Smooth muscle cell (in vitro differentiated cells): ENCODE measurements around the gene ST3GAL4. TPM values are rescaled to one million over a fixed set of nuclear protein-coding genes. Genes with fewer than 3 reads are reported as not detected.

ENCODE experiments used
- DNase-seq: peaks from one replicate; lab custom pipeline; 2025; ENCODE audit not compliant: unreplicated experiment; lab: John Stamatoyannopoulos, UW
- H2AFZ ChIP-seq: fragments of 200-600 bp; sonication (generic); 2 replicates; pipeline ENCODE4 v1.6.0; 2016; ENCODE audit warnings: antibody characterized with exemption, low read depth, mild to moderate bottlenecking
- H3F3A ChIP-seq: fragments of 200-600 bp; sonication (generic); 2 replicates; pipeline ENCODE4 v1.6.0; 2017; ENCODE audit warnings: antibody characterized with exemption, low read depth
- H3K27ac ChIP-seq: fragments of 200-600 bp; sonication (generic); 2 replicates; pipeline ENCODE4 v1.5.1; 2016; ENCODE audit warnings: low read depth, mild to moderate bottlenecking
- H3K27me3 ChIP-seq: fragments of 200-600 bp; sonication (generic); 2 replicates; pipeline ENCODE4 v1.6.1; 2016; ENCODE audit warnings: low read depth, mild to moderate bottlenecking
- H3K36me3 ChIP-seq: fragments of 200-600 bp; sonication (generic); 2 replicates; pipeline ENCODE4 v1.5.1; 2016; ENCODE audit warnings: low read depth
- H3K4me1 ChIP-seq: fragments of 200-600 bp; sonication (generic); 2 replicates; pipeline ENCODE4 v1.5.1; 2016; ENCODE audit warnings: low read depth
- H3K4me2 ChIP-seq: fragments of 200-600 bp; sonication (generic); 2 replicates; pipeline ENCODE4 v1.6.0; 2016; ENCODE audit warnings: mild to moderate bottlenecking
- H3K4me3 ChIP-seq: fragments of 200-600 bp; sonication (generic); 2 replicates; pipeline ENCODE4 v1.5.1; 2016; ENCODE audit warnings: mild to moderate bottlenecking
- H3K79me2 ChIP-seq: fragments of 200-600 bp; sonication (generic); 2 replicates; pipeline ENCODE4 v1.6.0; 2016; ENCODE audit warnings: low read depth, mild to moderate bottlenecking
- H3K9ac ChIP-seq: fragments of 200-600 bp; sonication (generic); 2 replicates; pipeline ENCODE4 v1.6.0; 2016; ENCODE audit warnings: low read depth
- H3K9me3 ChIP-seq: fragments of 200-600 bp; sonication (generic); replicated peaks from 2 replicates; pipeline ENCODE4 v1.5.1; 2016; ENCODE audit warnings: low read depth
- H4K20me1 ChIP-seq: fragments of 200-600 bp; sonication (generic); 2 replicates; pipeline ENCODE4 v1.6.0; 2016; ENCODE audit warnings: low read depth
- WGBS: methylation state at CpG from one replicate; pipeline ENCODE4 v1.1.7; 2016; ENCODE audit warnings: low lambda C conversion rate; 5-methylcytosine and 5-hydroxymethylcytosine counted together
- polyA plus RNA-seq: library from polyadenylated mRNA; unstranded; fragments of >200 nt; fragmentation: Nextera tagmentation; extraction: Ambion mirVana; gene quantifications from 2 replicates; pipeline ENCODE4 v1.2.1, GENCODE V29; 2016
- total RNA-seq: library from RNA; depleted of rRNA; stranded (reverse); fragments of >200 nt; gene quantifications from 2 replicates; pipeline ENCODE4 v1.2.3, GENCODE V29; 2014
- TF ChIP-seq, protein P1 (sequence below): fragments of 200-600 bp; sonication (generic); IDR thresholded peaks from 2 replicates; pipeline ENCODE4 v1.5.1; 2017; ENCODE audit warnings: borderline replicate concordance, mild to moderate bottlenecking, antibody characterized with exemption; ENCODE audit not compliant: insufficient read depth, poor library complexity, severe bottlenecking

The ST3GAL4 gene
- total and polyA plus RNA-seq, 2 experiments from 2014 or later = 60.3 to 60.9 TPM

DNA sequence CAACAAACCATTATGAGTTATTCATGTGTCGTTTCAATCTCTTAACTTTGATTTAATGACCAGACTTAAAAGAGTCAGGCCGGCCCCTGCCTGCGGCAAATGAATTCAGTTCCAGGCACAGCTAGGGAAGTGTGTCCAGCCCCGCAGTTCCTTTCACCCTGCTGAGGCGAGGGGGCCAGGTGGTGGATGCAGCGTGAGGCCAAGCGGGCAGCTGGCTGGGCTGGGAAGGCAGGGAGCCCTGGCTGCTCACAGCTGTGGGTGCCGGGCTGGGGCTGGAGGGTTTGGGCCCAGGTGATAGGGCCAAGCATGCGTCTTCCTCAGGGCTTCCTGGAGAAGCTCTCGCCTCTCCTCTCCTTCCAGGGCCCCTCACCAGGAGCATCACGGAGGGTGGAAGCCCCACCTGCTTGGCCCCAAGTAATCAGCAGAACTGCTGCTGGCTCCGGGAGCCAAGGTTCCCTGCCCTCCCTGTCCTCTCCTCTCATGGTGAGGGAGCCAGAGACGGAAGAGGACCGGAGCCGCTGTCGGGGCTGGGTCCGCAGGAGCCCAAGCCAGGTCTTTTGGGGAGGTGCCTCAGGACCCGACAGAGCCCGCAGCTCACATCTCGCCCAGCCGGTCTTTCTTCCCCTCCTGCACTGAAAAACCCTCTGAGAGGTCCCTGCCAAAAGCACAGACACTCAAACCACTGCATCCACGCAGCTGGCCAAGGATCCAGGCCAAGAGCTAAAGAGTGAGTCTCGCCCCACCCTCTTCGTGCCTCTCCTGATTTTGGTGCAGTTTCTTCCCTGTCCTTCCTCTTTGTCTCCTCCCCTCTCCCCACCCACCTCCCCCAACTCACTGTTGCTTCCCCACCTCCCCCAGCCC, 97.0 kb downstream of the ST3GAL4 start:
- Histone ChIP-seq H3K4me2 (peak overlapping the region; percentile 43), H3K4me1 (peaks cover 12% of the 10 kb centered on the region)
- WGBS = 67% methylated on average over 24 of the region's 24 CpGs

GRCh38 chr11:126456089-126456488, 100.6 kb downstream of the ST3GAL4 start:
- H3K36me3 ChIP-seq = no peaks in the 10 kb centered on the region
- no peaks in the 10 kb centered on the region for H3K9me3 ChIP-seq
- no peak for DNase-seq
- no peak overlapping the region for H3K4me2 ChIP-seq
- no peak overlapping the region for H3K9ac ChIP-seq
- no peaks in the 10 kb centered on the region for H3F3A ChIP-seq
- TF ChIP-seq, protein P1, sequence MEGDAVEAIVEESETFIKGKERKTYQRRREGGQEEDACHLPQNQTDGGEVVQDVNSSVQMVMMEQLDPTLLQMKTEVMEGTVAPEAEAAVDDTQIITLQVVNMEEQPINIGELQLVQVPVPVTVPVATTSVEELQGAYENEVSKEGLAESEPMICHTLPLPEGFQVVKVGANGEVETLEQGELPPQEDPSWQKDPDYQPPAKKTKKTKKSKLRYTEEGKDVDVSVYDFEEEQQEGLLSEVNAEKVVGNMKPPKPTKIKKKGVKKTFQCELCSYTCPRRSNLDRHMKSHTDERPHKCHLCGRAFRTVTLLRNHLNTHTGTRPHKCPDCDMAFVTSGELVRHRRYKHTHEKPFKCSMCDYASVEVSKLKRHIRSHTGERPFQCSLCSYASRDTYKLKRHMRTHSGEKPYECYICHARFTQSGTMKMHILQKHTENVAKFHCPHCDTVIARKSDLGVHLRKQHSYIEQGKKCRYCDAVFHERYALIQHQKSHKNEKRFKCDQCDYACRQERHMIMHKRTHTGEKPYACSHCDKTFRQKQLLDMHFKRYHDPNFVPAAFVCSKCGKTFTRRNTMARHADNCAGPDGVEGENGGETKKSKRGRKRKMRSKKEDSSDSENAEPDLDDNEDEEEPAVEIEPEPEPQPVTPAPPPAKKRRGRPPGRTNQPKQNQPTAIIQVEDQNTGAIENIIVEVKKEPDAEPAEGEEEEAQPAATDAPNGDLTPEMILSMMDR = no peak
- H2AFZ ChIP-seq = no peak overlapping the region
- no peaks in the 10 kb centered on the region for H3K79me2 ChIP-seq
- WGBS = 93% methylated on average over 15 of the region's 15 CpGs
- H3K27me3 ChIP-seq = no peaks in the 10 kb centered on the region
- H3K4me1 ChIP-seq = peaks cover 12% of the 10 kb centered on the region
- no peak overlapping the region for H3K4me3 ChIP-seq
- no peak overlapping the region for H3K27ac ChIP-seq
- H4K20me1 ChIP-seq = no peaks in the 10 kb centered on the region

More for the DNA sequence above, 97.0 kb downstream of the ST3GAL4 start:
- Histone ChIP-seq H3K9ac (no peak overlapping the region), H3K9me3 (no peaks in the 10 kb centered on the region), H4K20me1 (no peaks in the 10 kb centered on the region), H3K4me3 (no peak overlapping the region), H3F3A (no peaks in the 10 kb centered on the region), H3K36me3 (no peaks in the 10 kb centered on the region), H2AFZ (no peak overlapping the region), H3K27me3 (no peaks in the 10 kb centered on the region), H3K27ac (no peak overlapping the region), H3K79me2 (no peaks in the 10 kb centered on the region)
- DNase-seq = no peak
- TF ChIP-seq, protein P1 = no peak

DNA sequence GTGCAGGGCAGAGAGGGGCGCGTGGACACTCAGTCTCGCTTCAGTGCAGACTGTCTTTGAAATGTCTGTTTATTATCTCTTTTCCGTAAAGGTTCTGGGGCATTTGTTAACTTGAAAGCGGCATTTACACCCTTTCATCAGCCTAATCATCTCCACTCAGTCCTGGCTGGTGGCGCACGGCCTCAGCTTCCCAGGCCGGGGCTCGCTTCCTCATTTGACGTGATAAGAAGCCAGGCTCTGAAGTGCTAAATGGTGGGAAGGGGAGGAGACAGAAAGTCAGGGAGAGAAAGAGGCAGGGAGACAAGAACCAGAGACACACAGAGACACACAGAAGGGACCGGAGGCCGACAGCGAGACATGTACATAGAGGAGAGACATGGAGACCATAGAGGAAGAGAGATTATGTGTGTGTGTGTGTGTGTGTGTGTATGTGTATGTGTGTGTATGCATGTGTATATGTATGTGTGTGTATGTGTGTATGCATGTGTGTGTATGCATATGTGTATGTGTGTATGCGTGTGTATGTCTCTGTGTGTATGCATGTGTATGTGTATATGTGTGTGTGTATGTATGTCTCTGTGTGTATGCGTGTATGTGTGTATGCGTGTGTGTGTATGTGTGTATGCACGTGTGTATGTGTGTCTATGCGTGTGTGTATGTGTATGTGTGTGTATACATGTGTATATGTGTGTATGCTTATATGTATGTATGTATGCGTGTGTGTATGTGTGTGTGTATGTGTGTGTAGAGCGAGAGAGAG, 101.5 kb downstream of the ST3GAL4 start:
- no peak overlapping the region for H3K4me2 ChIP-seq
- H3F3A ChIP-seq = no peaks in the 10 kb centered on the region
- H3K79me2 ChIP-seq = no peaks in the 10 kb centered on the region
- peaks cover 8% of the 10 kb centered on the region for H3K4me1 ChIP-seq
- TF ChIP-seq, protein P1 = no peak
- H3K27me3 ChIP-seq = no peaks in the 10 kb centered on the region
- 50% methylated on average over 20 of the region's 20 CpGs for WGBS
- no peak overlapping the region for H3K4me3 ChIP-seq
- no peak overlapping the region for H3K27ac ChIP-seq
- no peaks in the 10 kb centered on the region for H3K9me3 ChIP-seq
- no peaks in the 10 kb centered on the region for H3K36me3 ChIP-seq
- H2AFZ ChIP-seq = no peak overlapping the region
- no peak for DNase-seq
- no peaks in the 10 kb centered on the region for H4K20me1 ChIP-seq
- H3K9ac ChIP-seq = no peak overlapping the region
